SK-N-MC (cell line): ENCODE results near the gene DNMBP.

Experiments used
- DNase-seq: peaks from one replicate; pipeline ENCODE4 v3.0.0-alpha.2; 2011; ENCODE audit warnings: low read depth, low spot score
- H3K27ac ChIP-seq: fragments of 200-600 bp; sonication (generic); 2 replicates; pipeline ENCODE4 v1.5.1; 2016; ENCODE audit warnings: mixed run types
- H3K36me3 ChIP-seq: fragments of 200-600 bp; sonication (generic); 2 replicates; pipeline ENCODE4 v1.6.1; 2017; ENCODE audit warnings: antibody characterized with exemption, low read length, mixed read lengths; ENCODE audit not compliant: insufficient read depth
- H3K4me3 ChIP-seq: fragments of 200-600 bp; sonication (generic); 2 replicates; pipeline ENCODE4 v1.5.1; 2016
- H3K9ac ChIP-seq: fragments of 200-600 bp; sonication (generic); 2 replicates; pipeline ENCODE4 v1.8.0; 2017; ENCODE audit warnings: mixed run types, mixed read lengths; ENCODE audit not compliant: insufficient read length
- H3K9me3 ChIP-seq: fragments of 200-600 bp; sonication (generic); 2 replicates; pipeline ENCODE4 v1.6.1; 2017; ENCODE audit warnings: low read depth, mild to moderate bottlenecking, antibody characterized with exemption, low read length, moderate library complexity, mixed read lengths
- EZH2 ChIP-seq: fragments of 200-600 bp; sonication (generic); IDR thresholded peaks from one replicate; pipeline ENCODE4 v1.6.1; 2017; ENCODE audit warnings: antibody characterized with exemption
- FOXP2 ChIP-seq: optimal IDR thresholded peaks from 2 replicates; pipeline ENCODE3; 2011; ENCODE audit warnings: mild to moderate bottlenecking, moderate library complexity; ENCODE audit not compliant: insufficient read depth; ENCODE audit errors: extremely low read length, control extremely low read depth
- POLR2AphosphoS5 ChIP-seq: IDR thresholded peaks from 2 replicates; pipeline ENCODE4 v1.6.1; 2012; ENCODE audit warnings: mild to moderate bottlenecking, low read depth, low read length, borderline replicate concordance

The DNMBP gene

DNA sequence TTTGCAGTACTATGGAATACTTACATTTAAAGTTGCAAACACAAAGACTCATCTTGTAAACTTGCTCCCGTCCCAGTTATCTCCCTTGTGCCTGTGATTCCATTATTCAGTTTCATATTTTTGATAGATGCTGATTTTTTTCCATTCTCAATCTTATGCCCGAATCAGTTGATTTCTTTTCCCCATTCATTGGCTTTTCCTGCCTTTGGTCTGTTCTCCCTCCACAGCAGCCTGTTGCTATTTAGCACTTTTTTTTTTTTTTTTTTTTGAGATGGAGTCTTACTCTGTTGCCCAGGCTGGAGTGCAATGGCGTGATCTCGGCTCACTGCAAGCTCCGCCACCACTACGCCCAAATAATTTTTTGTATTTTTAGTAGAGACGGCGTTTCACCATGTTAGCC, 149.3 kb downstream of the DNMBP start:
- no peak for DNase-seq
- Histone ChIP-seq H3K36me3 (no peaks in the 10 kb centered on the region), H3K4me3 (no peak overlapping the region), H3K27ac (no peak overlapping the region), H3K9ac (no peak overlapping the region), H3K9me3 (no peaks in the 10 kb centered on the region)
- no peak for TF ChIP-seq EZH2
- TF ChIP-seq FOXP2: no peak
- TF ChIP-seq POLR2AphosphoS5: no peak

- TF ChIP-seq EZH2 (no peak), FOXP2 (no peak), POLR2AphosphoS5 (no peak)
- H3K9ac ChIP-seq: no peak overlapping the region
- no peak overlapping the region for H3K27ac ChIP-seq
- no peaks in the 10 kb centered on the region for H3K9me3 ChIP-seq
- no peaks in the 10 kb centered on the region for H3K36me3 ChIP-seq
- no peak for DNase-seq
- no peak overlapping the region for H3K4me3 ChIP-seq
Measured at GRCh38 chr10:99859585-99859984, 150.2 kb downstream of the DNMBP start.

GRCh38 chr10:99858849-99859248, 150.9 kb downstream of the DNMBP start:
- Histone ChIP-seq H3K9ac (no peak overlapping the region), H3K36me3 (no peaks in the 10 kb centered on the region), H3K27ac (no peak overlapping the region), H3K9me3 (no peaks in the 10 kb centered on the region), H3K4me3 (no peak overlapping the region)
- no peak for DNase-seq
- no peak for TF ChIP-seq POLR2AphosphoS5

DNA sequence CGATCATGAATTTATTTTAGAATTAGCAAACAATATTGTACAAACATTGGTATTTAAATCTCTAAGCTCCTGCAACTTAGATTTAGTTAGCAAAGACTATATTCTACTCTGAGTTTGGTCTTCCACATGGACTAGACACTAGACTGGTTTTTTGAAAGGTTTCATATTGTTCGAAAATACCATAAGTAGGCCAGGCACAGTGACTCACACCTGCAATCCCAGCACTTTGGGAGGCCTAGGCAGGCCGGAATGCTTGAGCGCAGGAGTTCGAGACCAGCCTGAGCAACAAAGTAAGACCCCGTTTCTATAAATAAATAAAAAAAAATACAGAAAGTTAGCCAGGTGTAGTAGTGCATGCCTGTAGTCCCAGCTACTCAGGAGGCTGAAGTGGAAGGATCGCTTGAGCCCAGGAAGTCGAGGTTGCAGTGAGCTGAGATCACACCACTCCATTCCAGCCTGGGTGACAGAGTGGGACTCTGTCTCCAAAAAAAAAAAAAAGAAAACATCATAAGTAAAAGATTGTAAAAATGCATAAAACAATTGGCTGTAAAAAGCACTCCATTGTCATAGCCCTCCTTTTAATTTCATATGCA, 154.2 kb downstream of the DNMBP start:
- H3K4me3 ChIP-seq: no peak overlapping the region
- no peaks in the 10 kb centered on the region for H3K36me3 ChIP-seq
- H3K9me3 ChIP-seq: no peaks in the 10 kb centered on the region
- TF ChIP-seq POLR2AphosphoS5 (no peak), FOXP2 (no peak), EZH2 (no peak)
- H3K9ac ChIP-seq: no peak overlapping the region
- DNase-seq: no peak
- H3K27ac ChIP-seq: no peak overlapping the region

DNA sequence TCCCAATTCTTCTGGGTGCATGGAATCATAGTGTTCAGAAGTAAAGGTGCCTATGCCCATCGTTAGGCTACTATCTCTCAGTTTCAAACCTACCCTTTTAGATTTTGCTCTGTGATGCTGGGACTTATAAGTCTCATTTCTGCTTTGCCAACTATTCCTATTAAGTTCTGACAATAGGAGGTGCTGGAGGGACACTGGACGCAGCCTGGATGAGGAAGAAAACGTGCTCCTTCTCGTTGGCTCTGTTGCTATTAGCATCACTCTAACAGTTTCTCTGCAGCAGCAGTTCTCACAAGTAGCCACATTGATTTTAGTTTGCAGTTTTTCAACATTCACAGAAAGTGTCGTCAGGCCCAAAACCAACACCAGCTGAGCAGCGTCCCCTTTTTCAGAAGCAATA, 154.9 kb downstream of the DNMBP start:
- DNase-seq: no peak
- no peak for TF ChIP-seq POLR2AphosphoS5
- no peak for TF ChIP-seq FOXP2
- TF ChIP-seq EZH2: no peak

GRCh38 chr10:99853655-99854054, 156.1 kb downstream of the DNMBP start:
- Histone ChIP-seq H3K36me3 (no peaks in the 10 kb centered on the region), H3K9me3 (no peaks in the 10 kb centered on the region), H3K27ac (no peak overlapping the region), H3K4me3 (no peak overlapping the region), H3K9ac (no peak overlapping the region)
- TF ChIP-seq POLR2AphosphoS5: no peak
- no peak for TF ChIP-seq FOXP2
- TF ChIP-seq EZH2: no peak
- DNase-seq: no peak

More for the DNA sequence above, 154.9 kb downstream of the DNMBP start:
- H3K9me3 ChIP-seq: no peaks in the 10 kb centered on the region
- no peaks in the 10 kb centered on the region for H3K36me3 ChIP-seq
- H3K27ac ChIP-seq: no peak overlapping the region
- H3K4me3 ChIP-seq: no peak overlapping the region
- H3K9ac ChIP-seq: no peak overlapping the region

DNA sequence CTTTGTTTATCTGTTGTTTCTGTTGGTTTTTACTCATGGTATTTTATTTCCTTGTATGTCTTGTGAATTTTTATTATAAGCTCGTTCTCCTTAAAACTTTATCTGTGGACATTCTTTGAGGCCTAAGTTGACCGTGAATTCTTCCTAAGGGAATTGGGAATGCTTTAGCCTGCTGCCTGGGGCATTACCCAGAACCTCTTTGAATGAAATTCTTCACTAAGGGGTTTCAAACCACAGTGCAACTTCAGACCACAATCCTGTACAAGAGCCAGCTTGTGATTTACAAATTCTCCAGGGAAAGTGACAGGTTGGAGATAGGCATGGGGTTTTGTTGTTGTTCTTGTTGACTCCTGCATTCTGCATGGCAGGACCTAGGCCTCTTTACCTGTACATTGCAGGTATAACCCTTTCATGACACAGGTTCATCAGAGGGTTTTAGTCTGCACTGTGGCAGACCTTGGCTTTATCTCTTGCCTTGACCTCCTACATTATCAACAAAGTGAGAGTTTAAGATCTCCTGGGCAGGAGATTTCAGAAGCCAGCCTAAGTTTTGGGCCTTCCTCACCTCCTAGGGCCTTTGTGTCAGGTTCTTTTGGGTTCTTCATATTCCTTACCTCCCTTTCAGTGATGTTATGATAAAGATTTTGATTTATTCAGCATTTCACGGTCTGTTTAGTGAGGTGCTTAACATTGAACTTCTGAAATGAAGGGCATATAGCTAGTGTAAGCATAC, 157.1 kb downstream of the DNMBP start:
- H3K9me3 ChIP-seq: no peaks in the 10 kb centered on the region
- DNase-seq: no peak
- no peak overlapping the region for H3K27ac ChIP-seq
- H3K9ac ChIP-seq: no peak overlapping the region
- H3K36me3 ChIP-seq: no peaks in the 10 kb centered on the region
- TF ChIP-seq POLR2AphosphoS5: no peak
- TF ChIP-seq EZH2: no peak
- TF ChIP-seq FOXP2: no peak
- no peak overlapping the region for H3K4me3 ChIP-seq

DNA sequence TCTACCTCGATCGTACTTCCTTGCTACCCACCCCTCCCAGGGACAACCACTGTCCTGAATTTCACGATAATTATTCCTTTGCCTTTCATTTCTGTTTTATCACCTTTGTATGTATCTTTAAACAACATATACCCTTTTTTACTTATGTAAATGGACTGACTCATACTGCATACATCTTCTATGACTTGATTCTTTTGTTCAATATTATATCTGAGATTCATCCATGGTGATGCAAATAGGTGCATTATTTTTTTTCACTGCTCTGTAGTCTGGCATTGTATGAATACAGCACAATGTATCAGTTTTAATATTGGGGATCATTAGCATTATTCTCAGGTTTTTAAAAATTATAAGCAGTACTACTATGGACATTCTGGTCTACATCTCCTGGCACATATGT, 157.9 kb downstream of the DNMBP start:
- Histone ChIP-seq H3K9ac (no peak overlapping the region), H3K36me3 (no peaks in the 10 kb centered on the region), H3K27ac (no peak overlapping the region), H3K9me3 (no peaks in the 10 kb centered on the region), H3K4me3 (no peak overlapping the region)
- no peak for TF ChIP-seq FOXP2
- no peak for TF ChIP-seq EZH2
- TF ChIP-seq POLR2AphosphoS5: no peak
- DNase-seq: no peak
